Inflammatory macrophage treated with lipopolysaccharide for 1 hour (primary cell): ENCODE results near the gene UGP2.
"Not testable (repeated sequence)": the region's sequence is repeated elsewhere in the genome, so short reads cannot be mapped to it uniquely, and the experiment has no call there.

Experiments
- DNase-seq, 2 donors: peaks; one replicate each; pipeline ENCODE4 v3.0.0-alpha.2; 2020 to 2022

Gene UGP2

DNA sequence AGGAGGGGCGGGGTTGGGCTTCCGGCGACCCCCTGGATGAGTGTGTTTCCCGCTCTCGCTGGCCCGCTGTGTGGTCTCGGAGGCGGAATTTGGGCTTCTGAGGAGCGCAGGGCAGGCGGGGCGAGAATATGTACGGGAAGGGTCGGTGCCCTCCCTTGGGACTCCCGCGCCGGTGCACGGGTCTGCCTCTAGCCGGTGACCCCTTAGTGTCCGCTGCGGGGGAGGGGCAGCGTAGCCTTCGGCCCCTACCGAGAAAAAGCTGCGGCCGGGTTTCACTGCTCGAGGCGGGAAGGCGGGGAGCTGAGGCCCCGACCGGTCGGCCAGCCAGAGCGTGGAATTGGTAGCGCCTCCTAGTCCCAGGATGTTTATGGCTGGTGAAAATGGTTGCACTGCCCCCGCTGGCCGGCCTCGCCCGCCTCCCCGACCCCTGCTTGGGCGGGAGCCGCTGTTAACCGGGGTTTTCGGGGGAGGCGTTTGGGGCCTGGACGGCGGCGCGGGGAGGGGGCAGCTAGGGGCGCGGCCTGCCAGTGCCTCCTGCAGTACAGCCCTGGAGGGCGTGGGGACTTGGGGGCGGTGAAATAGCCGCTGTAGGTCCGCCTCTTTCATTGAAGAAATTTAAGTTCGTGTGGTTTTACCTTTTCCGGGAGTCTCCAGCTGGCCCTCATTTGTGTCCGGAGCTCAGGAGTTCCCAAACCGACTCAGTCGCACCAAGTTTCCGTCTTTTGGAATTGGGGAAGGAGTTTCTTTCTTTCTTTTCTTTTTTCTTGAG lies at the start of gene UGP2:
Gene UGP2, plus strand, starts transcription at position 643 of the 769 bp plus-strand sequence. CDS start 290 bp downstream, outside the sequence.
- peak; percentile 93 to 95 for DNase-seq

DNA sequence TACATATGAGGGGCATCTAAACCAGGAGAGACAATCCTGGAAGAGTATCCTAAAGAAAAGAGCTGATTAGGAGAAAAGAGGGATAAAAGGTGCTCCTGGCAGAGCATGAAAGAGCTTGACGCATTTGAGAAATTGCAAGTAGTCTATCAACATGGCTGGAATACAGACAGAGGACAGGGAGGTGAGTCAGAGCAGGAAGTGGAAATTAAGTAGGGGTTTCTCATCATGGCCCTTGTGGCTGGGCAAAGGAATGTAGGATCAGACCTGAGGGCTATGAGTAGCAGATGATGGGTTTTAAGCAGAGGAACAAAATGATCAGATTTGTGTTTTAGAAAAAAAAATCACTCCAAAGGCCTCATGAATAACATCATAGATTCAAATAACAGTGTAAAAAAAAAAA lies 49.2 kb upstream of the UGP2 start:
- no peak for DNase-seq

DNA sequence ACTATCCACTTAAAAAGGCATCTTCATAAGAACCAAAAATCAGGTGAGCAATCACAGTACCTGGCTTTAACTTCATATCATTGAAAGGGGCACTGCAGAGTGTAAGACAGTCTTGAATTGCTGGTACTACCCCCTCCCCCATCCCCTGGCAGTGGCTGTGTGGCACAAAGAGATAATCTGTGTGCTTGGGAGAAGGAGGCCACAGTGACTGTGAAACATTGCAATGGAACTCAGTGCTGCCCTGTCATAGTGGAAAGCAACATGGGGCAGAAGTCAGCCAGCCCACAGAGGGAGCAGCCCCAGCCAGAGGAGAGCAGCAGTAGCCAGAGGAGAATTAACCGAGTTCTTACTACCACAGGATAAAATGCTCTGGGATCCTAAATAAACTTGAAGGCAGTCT lies 45.3 kb upstream of the UGP2 start:
- DNase-seq, result no peak

DNA sequence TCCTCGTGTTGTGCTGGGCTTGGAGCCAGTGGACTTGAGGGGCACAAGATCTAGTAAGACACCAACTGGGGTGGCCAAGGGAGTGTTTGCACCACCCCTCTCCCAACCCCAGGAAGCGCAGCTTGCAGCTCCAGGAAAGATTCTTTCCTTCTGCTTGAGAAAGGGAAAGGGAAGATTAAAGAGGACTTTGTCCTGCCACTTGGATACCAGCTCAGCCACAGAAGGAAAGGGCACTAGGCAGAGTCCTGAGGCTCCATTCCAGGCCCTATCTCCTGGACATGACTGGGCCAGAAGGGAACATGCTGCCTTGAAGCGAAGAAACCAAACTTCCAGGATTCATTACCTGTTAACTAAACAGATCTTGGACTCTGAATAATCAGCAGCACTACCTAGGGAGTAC lies 44.9 kb upstream of the UGP2 start:
- no peak for DNase-seq

DNA sequence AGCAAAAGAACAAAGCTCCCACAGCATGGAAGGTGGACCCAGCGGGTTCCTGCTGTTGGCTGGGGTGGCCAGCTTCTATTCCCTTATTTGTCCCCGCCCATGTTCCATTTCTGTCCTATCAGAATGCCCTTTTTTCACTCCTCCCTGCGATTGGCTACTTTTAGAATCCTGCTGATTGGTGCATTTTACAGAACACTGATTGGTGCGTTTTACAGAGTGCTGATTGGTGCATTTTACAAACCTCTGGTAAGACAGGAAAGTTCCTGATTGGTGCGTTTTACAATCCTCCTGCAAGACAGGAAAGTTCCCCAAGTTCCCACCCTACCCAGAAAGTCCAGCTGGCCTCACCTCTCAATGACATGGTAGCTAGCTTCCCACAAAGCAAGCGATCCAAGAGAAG lies 40.2 kb upstream of the UGP2 start:
- DNase-seq, result no peak

DNA sequence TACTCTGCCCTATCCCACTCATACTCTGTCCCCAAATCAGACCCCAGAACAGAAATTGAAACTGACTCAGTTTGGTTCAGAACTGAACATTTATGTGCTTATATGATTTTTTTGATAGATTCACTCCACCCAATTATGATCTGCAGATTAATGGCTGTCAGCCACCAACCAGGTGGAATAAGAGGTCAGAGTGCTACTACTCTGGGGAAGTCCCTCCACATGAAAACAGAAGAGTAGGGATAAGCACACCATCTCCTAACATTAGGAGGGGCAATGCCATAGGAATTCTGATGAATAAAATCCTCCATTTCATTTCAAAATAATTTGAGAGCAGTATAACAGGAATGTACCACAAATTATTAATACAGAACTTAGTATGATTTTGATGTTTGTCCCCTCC lies 36.3 kb upstream of the UGP2 start:
- no peak for DNase-seq

DNA sequence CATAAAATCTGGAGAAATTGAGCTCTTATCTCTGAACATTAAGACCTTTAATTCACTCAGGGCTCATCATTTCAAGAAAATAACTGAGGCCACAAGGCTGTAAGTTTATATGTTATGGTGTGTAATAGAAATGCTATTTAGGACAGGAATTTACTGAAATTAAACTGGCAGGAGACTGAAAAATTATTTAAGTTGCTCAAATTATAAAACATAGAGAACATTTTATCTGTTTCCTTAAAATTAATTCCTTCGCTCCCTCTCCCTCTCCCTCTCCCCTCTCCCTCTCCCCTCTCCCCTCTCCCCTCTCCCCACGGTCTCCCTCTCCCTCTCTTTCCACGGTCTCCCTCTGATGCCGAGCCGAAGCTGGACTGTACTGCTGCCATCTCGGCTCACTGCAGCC lies 33.7 kb upstream of the UGP2 start:
- not testable (repeated sequence) for DNase-seq

DNA sequence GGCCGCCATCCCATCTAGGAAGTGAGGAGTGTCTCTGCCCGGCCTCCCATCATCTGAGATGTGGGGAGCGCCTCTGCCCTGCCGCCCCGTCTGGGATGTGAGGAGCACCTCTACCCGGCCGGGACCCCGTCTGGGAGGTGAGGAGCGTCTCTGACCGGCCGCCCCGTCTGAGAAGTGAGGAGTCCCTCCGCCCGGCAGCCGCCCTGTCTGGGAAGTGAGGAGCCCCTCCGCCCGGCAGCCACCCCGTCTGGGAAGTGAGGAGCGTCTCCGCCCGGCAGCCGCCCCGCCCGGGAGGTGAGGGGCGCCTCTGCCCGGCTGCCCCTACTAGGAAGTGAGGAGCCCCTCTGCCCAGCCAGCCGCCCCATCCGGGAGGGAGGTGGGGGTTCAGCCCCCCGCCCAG lies 32.8 kb upstream of the UGP2 start:
- DNase-seq, result not testable (repeated sequence)

DNA sequence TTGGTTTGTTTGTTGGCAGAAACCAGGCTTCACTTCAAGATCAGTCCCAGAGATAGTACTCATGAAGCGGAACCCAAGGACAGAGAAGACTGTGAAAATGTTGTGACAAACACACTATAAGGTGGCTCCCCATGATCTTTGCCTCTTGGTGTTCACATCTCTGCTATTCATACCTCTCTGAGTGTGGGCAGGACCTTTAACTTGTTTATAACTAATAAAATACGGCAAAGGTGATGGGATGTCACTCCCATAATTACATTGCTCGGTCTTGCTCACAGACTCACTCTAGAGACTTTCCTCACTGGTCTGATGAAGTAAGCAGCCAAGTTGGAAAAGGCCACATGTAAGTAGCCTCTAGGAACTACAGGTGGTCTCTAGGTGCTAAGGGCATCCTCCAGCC lies 30.6 kb upstream of the UGP2 start:
- no peak for DNase-seq

DNA sequence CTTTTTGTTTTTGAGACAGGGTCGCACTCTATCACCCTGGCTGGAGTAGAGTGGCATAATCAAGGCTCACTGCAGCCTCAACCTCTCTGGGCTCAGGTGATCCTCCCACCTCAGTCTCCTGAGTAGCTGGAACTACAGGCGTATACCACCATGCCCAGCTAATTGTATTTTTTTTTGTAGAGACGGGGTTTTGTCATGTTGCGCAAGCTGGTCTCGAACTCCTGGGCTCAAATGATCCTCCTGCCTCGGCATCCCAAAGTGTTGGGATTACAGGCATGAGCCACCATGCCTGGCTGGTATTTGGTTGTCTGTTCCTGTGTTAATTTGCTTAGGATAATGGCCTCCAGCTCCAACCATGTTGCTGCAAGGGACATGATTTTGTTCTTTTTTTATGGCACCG lies 29.8 kb upstream of the UGP2 start:
- not testable (repeated sequence) for DNase-seq

DNA sequence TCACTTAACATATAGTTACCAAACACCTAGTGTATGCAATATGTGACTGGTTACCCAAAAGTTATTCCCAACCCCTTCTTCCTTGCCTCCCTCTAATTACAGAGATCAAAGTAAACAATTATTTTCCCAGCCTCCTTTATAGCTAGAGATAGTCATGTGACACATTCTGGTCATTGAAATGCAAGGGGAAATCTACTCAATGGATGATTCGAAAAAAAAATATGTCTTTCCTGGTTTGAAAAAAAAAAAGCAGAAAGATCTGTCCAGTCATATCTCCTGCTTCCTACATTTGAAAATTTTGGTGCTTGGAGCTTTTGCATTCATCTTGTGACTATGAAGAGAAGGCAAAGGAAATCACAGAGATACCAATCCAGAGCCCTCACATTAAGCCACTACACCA lies 27.6 kb upstream of the UGP2 start:
- no peak for DNase-seq

DNA sequence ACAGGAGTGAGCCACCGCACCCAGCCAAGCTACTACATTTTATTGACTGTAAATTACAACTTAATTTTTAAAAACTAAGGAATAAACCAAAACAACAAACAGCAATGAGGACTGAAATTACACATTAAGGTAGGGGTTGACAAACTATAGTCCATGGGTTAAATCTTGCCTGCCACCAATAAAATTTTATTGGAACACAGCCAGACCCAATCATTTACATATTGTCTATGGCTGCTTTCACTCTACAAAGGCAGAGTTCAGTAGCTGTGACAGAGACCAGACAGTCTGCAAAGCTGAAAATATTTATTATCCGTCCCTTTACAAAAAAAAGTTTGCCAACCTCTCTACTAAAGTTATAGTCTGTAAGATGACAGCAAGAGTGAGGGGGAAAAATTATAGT lies 24.3 kb upstream of the UGP2 start:
- no peak for DNase-seq

DNA sequence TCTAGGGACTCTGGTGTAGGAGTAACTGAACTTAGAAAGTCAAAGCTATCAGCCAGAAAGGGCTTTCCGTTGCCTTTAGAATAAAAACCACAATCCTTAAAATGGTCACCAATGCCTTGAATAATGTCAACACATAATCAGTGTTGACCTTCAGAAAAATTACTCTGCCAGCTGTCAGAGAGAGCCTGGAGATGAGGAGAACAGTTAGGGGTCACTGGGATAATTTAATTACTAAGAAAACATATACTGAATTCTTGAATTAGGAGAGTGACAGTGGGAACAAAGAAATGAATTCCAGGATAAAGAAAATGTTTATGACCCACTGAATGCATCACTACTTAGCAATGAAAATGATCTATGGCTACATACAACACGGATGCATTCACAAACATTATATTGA lies 23.4 kb upstream of the UGP2 start:
- DNase-seq, result no peak

DNA sequence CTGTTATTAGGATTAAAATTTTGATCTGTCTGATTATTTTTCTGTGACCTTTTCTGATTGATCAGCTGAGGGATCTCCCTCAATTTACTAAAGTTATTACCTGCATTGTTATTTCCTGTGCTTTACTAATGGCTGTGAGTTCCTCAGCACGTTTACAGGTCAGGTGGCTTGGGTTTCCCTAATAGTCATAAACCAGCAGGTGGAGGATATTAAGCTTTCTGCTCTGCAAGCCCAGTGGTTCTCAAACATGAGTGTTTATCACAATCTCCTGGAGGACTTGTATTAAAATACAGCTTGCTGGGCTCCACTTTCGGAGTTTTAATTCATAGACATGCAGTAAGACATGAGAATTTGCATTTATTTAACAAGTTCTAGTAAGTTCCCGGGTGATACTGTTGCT lies 22.4 kb upstream of the UGP2 start:
- no peak for DNase-seq

DNA sequence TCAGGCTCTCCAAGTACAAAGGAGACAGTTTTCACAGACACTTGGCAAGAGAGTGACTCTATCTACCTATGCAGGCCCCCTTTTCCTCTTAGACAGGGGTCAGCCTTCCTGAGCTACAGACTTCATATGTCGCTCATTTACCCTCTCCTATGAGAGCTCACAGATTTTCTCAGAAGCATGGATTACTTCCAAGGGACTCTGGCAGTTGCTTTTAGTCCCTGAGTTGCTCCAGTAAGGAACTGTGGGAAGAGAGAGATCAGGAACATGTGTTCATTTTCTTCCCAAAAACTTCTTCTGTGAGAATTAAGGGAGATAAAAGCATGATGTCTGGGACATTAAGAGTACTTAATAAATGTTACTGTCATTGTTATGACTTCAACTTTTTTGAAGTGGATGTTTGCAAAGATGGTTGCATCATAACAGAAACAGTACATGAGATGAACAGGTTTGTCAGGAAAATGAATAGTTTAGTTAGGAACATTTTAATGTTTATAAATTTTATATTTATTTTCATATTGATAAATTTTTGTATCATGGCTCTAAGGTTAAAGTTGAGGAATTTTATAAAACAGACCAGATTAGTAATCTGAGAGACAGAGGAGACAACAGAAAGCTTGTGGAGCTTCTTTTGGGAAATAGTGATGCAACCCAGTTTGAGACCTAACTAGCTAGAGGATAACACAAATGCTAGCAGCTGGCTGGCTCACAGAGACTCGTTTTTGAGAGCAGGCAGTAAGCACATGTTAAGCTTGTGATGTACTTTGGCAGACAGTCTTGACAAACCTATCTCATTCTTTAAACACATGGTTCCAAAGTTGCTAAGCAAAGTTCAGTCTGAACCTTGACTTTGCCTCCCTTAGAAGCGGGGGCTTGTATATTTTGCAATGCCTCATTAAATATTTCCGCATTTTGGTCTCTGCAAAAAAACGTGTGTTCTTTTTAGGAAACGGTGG lies 21.7 kb upstream of the UGP2 start:
- peak; percentile 29 to 32 for DNase-seq

DNA sequence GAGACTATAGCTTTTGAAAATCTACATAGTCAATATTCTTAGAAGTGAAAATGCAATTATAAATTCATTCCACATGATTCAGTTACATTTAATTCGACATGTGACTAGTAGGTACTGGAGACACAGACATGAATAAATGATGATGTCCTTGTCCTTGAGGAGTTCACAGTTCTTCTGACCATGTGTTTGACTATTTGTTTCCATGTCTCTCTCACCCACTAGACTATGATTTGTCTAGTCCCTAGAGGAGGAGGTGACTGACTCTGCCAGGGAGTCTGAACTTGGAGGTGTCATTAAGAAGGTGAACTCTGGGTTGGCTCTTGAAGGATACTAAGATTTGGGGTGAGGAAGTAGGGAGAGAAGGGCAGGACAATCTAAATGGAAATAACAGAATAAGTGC lies 20.7 kb upstream of the UGP2 start:
- no peak for DNase-seq

DNA sequence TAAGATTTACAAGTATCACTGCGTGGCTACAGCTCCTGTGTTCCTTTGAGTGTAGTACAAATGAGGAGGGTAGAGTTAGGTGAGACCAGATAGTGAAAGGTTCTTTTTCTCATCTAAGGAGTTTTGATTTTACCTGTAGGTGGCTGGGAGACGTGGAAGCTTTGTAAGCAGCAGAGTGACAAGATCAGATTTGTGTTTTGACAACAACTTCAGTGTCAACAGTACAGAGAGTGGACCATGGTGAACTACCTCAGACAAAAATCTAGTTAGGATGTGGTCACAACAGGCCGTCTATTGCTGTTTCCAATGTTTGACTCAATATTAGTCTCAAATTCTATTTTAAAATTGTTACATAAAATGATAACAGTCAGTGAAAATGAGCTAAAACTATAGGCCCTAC lies 20.3 kb upstream of the UGP2 start:
- DNase-seq, result no peak

DNA sequence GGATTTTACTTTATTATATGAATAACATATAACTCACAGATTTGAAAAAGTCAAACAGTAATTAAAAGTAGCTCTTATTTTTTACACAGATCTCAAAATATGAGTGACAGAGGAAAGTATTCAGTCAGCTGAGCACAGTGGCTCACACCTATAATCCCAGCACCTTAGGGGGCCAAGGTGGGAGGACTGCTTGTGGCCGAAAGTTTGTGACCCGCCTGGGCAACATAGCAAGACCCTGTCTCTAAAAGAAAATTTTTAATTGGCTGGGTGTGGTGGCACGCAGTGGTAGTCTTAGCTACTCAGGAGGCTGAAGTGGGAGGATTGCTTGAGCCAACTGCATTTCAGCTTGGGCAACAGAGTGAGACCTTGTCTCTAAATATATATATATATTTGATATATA lies 19.2 kb upstream of the UGP2 start:
- no peak for DNase-seq

DNA sequence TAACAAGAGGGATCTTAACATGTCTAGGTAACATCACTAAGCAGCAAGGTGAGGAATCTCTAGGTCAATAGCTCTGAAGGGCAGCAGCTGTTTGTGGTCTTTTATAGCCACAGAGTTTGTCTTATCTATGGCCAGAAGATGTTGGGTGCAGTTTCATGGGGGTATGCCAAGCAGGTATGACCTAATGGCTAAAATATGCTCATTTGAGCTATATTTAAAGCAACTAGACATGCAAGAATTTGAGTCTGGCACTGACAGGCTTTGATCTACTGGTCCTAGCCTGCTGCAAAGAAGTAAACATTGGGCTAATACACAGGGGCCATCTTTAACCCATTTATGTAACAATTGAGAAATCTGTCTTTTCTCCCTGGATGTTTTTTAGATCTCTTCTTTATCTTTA lies 13.9 kb upstream of the UGP2 start:
- DNase-seq, result no peak

DNA sequence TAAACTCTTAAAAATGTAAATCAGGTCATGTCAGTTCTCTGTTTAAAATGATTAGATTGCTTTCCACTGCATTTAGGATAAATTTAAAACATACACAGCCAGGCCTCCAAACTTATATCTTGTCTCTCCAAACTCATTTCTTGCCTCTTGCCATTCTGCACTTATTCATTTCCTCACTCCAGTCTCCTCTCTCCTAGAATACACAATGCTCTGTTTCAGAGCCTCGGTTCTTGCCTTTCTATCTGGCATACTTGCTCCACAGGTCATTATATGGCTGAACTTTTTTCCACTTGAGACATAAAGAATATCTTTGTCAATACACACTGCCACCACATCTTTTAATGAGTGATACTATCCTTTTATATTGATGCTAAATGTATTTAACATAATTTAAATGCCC lies 10.5 kb upstream of the UGP2 start:
- DNase-seq, result no peak

DNA sequence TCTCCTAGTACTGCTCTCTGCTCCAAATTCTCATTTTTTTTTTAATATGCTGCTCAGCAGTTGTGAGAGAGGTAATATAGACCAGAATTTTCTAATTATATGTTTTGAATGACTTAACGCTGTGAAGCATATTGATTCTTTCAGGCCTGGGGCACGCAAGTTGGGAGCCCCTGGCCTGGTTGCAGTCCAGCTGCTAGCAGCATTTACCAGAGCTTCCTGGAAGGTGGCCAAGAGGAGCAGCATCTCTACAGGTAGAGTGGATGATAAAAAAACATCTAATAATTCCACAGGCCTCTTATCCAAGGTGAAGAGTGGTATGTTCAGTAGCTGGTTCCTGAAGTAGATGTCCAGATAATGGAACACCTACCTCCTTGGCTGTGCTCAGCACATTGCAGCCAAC lies 7.3 kb upstream of the UGP2 start:
- DNase-seq, result no peak

DNA sequence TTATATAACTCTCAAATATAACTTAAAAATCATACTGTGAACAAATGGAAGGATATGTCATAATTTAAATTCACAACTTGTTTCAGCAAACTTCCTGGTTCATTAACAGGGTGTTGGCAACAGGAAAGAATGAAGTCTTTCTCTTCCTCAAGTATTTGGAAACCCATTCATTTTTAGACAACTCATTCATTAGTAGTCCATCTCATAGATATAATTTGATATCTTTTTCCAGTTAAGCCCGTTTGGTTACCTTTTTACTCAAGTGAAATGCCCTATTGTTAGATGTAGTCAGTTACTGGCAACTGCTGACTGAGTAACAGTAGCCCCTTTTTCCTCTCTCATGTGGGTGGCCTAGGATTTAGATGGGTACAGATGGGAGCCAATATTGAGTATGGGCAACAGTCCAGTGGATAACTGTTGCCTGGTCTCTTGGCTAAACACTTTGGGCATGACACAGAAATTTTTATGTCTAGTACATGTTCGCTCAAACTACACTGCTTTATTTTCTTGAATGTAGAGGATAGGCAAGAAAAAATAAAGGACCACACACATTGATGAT lies 4.6 kb upstream of the UGP2 start:
- no peak for DNase-seq

DNA sequence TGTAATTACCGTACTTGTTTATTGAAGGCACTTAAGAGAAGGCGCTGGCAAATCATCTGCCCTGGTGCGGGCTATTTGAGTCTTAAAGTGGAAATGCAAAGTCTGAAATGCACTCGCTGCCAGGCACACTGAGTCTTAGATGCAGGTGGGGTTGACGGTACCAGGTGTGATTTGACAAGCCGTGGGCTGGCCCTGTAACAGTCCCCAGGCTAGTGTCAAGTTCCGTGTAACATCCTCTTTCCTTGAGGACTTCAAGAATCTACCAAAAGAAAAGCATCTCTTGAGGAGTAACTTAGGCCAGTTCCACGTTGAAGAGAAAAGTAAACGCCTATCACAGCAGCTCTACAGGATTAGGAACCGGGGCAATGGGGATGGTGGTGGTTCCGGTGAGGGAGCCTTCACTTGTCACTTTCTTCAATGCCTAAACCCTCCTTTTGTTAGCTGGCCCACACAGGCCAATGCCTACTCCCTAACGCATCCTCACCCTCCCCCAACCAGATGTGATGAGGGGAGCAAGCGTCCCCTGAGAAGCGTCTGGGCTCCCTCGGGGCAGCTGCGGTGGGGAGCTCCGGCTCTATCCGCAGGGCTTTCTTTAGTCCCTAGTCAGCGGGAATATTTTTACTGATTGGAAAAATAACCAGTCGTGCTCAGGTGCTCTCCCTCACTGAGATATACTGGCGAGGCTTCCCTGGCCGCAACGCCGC lies 1.5 kb upstream of the UGP2 start:
- DNase-seq, result no peak
